ENCODE measurements around the gene DCHS1. TPM values are rescaled to one million over a fixed set of nuclear protein-coding genes. Genes with fewer than 3 reads are reported as not detected.

DCHS1 gene
- polyA plus RNA-seq, 1 experiment: 8.7 TPM

DNA sequence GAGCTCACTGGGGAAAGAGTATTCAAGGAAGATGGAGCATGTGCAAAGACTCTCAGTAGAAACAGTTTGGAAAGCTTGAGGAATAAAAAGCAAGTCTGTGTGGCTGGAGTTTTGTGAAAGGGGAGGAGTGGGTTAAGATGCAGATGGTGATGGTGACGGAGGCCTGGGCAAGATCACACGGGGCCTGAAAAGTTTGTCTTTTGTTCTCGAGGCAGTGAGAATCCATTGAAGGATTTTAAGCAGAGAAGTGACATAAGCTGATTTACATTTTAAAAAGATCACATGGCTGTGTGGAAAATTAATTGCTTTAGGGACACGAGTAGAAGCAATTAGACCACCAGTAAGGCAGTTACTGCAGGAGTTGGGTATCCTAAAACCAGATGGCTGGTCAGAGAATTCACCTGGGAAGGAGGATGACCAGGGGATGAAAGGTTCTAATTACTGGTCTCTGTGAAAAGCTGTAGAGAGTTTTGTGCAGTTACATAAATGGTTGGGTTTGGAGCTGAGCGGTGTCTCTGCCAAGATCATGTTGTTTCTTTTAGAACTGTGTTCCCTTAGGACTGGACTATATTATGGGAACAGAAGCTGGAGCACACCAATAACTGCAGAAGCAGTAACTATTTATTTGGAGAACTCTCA, 59.3 kb downstream of the DCHS1 start:
- ChIA-PET CTCF (interaction anchor here (0.9 to 1.1 kb wide), 3 partner anchors 87 to 217 kb away, joined by 3 to 5 read pairs (median 4); partner anchors contain the start of gene MRPL17), POLR2A (no interaction called here)
- no peak for DNase-seq (ENCODE audit: low read depth, low spot score)
- Histone ChIP-seq H3K27me3 (ENCODE audit: control insufficient read depth, insufficient read depth, low read length) (no peaks in the 10 kb centered on the region), H3K4me3 (ENCODE audit: low read depth, low read length) (no peak overlapping the region), H3K27ac (ENCODE audit: low read depth, low read length) (no peak overlapping the region), H3K9me3 (ENCODE audit: control insufficient read depth, insufficient read depth, low read length) (no peaks in the 10 kb centered on the region)
- TF ChIP-seq, protein P1, sequence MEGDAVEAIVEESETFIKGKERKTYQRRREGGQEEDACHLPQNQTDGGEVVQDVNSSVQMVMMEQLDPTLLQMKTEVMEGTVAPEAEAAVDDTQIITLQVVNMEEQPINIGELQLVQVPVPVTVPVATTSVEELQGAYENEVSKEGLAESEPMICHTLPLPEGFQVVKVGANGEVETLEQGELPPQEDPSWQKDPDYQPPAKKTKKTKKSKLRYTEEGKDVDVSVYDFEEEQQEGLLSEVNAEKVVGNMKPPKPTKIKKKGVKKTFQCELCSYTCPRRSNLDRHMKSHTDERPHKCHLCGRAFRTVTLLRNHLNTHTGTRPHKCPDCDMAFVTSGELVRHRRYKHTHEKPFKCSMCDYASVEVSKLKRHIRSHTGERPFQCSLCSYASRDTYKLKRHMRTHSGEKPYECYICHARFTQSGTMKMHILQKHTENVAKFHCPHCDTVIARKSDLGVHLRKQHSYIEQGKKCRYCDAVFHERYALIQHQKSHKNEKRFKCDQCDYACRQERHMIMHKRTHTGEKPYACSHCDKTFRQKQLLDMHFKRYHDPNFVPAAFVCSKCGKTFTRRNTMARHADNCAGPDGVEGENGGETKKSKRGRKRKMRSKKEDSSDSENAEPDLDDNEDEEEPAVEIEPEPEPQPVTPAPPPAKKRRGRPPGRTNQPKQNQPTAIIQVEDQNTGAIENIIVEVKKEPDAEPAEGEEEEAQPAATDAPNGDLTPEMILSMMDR (IDR thresholded peaks at IDR 0.05; ENCODE audit: low read depth, low read length): no peak

GRCh38 chr11:6594142-6594768, 61.4 kb downstream of the DCHS1 start:
- no peak for DNase-seq (ENCODE audit: low read depth, low spot score)
- Histone ChIP-seq H3K27ac (ENCODE audit: low read depth, low read length) (no peak overlapping the region), H3K9me3 (ENCODE audit: control insufficient read depth, insufficient read depth, low read length) (no peaks in the 10 kb centered on the region), H3K4me3 (ENCODE audit: low read depth, low read length) (no peak overlapping the region), H3K27me3 (ENCODE audit: control insufficient read depth, insufficient read depth, low read length) (no peaks in the 10 kb centered on the region)
- POLR2A ChIA-PET: interaction anchor here (0.5 kb wide), 1 partner anchor 130 kb away, joined by 6 read pairs; no protein-coding TSS in a partner anchor
- CTCF ChIA-PET: interaction anchor here (1.2 to 1.9 kb wide), 5 partner anchors 10 to 216 kb away, joined by 3 to 6 read pairs (median 4); partner anchors contain the start of gene MRPL17
- TF ChIP-seq, protein P1 (IDR thresholded peaks at IDR 0.05; ENCODE audit: low read depth, low read length): no peak

GRCh38 chr11:6588018-6588417, 67.6 kb downstream of the DCHS1 start:
- Histone ChIP-seq H3K4me3 (ENCODE audit: low read depth, low read length) (no peak overlapping the region), H3K9me3 (ENCODE audit: control insufficient read depth, insufficient read depth, low read length) (peaks cover 3% of the 10 kb centered on the region; the same call in 1 of the 2 replicates), H3K27ac (ENCODE audit: low read depth, low read length) (no peak overlapping the region), H3K27me3 (ENCODE audit: control insufficient read depth, insufficient read depth, low read length) (no peaks in the 10 kb centered on the region)
- no peak for DNase-seq (ENCODE audit: low read depth, low spot score)
- ChIA-PET POLR2A (no interaction called here), CTCF (interaction anchor here (1.1 kb wide), 1 partner anchor 57 kb away, joined by 3 read pairs; no protein-coding TSS in a partner anchor)
- TF ChIP-seq, protein P1 (IDR thresholded peaks at IDR 0.05; ENCODE audit: low read depth, low read length): no peak

DNA sequence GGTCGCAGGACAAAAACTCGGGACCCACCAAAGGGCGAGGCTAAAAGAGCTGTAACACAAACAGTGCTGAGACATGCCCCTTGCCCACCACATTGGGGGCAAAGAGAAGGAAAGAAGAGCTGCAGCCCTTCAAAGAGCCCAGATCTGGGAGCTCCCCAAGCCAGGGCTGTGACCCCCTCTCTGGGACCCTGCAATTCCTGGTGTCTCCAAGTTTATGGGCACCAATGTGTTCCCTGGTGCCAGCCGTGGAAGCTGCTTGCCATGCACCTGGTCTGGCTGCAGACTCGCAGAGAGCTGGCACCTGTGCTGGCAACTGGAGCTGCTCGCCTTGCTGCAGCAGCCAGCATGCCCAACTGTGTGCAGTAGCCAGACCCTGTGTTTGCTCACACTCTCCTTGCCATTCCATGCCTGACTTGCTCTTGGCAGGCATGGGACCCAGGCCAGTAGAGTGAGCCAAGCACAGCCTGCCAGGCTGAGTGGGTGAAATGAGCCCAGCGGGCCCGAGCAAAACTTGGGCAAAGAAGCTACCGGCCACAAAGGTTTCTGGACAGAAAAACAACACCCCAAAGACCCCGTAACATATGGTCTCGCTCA, 68.2 kb downstream of the DCHS1 start:
- DNase-seq (ENCODE audit: low read depth, low spot score): no peak
- TF ChIP-seq, protein P1 (IDR thresholded peaks at IDR 0.05; ENCODE audit: low read depth, low read length): no peak
- H3K27ac ChIP-seq (ENCODE audit: low read depth, low read length): no peak overlapping the region
- ChIA-PET CTCF (interaction anchor here (1.1 kb wide), 1 partner anchor 57 kb away, joined by 3 read pairs; no protein-coding TSS in a partner anchor), POLR2A (no interaction called here)
- H3K4me3 ChIP-seq (ENCODE audit: low read depth, low read length): no peak overlapping the region
- H3K27me3 ChIP-seq (ENCODE audit: control insufficient read depth, insufficient read depth, low read length): no peaks in the 10 kb centered on the region
- peaks cover 3% of the 10 kb centered on the region; the same call in 1 of the 2 replicates for H3K9me3 ChIP-seq (ENCODE audit: control insufficient read depth, insufficient read depth, low read length)

All from AG04450 (cell line).